DOHH2 (cell line): Measurements from ENCODE around the gene CFHR5.

Experiments
- H3F3A ChIP-seq: fragments of 200-600 bp; sonication (generic), shearing (Covaris generic); 2 replicates; pipeline ENCODE4 v1.6.0; 2016; ENCODE audit warnings: antibody characterized with exemption, mild to moderate bottlenecking; ENCODE audit not compliant: control insufficient read depth, insufficient read depth
- H3K27ac ChIP-seq: fragments of 200-600 bp; sonication (generic); 2 replicates; pipeline ENCODE4 v1.5.1; 2014; ENCODE audit warnings: low read depth, mild to moderate bottlenecking, low read length, moderate library complexity
- H3K27me3 ChIP-seq: fragments of 200-600 bp; sonication (generic); 2 replicates; pipeline ENCODE4 v1.6.1; 2014; ENCODE audit warnings: mild to moderate bottlenecking, low read length, mixed read lengths; ENCODE audit not compliant: control insufficient read depth
- H3K36me3 ChIP-seq: fragments of 200-600 bp; sonication (generic); 2 replicates; pipeline ENCODE4 v1.6.1; 2014; ENCODE audit warnings: mild to moderate bottlenecking, low read length, moderate library complexity, mixed read lengths; ENCODE audit not compliant: control insufficient read depth
- H3K4me1 ChIP-seq: fragments of 200-600 bp; sonication (generic); 2 replicates; pipeline ENCODE4 v1.6.1; 2014; ENCODE audit warnings: mild to moderate bottlenecking, low read length, mixed read lengths; ENCODE audit not compliant: control insufficient read depth
- H3K4me2 ChIP-seq: fragments of 200-600 bp; sonication (generic); 2 replicates; pipeline ENCODE4 v1.6.0; 2014; ENCODE audit warnings: mild to moderate bottlenecking, low read length, moderate library complexity
- H3K4me3 ChIP-seq: fragments of 200-600 bp; sonication (generic); 2 replicates; pipeline ENCODE4 v1.5.1; 2014; ENCODE audit warnings: mild to moderate bottlenecking, low read length, mixed read lengths
- H3K79me2 ChIP-seq: fragments of 200-600 bp; sonication (generic); 2 replicates; pipeline ENCODE4 v1.6.1; 2014; ENCODE audit warnings: mild to moderate bottlenecking, low read length, mixed read lengths; ENCODE audit not compliant: control insufficient read depth
- H3K9me2 ChIP-seq: fragments of 200-600 bp; sonication (generic); replicated peaks from 2 replicates; pipeline ENCODE4 v1.6.1; 2014; ENCODE audit warnings: mild to moderate bottlenecking, low read length, mixed read lengths; ENCODE audit not compliant: control insufficient read depth
- H3K9me3 ChIP-seq: fragments of 200-600 bp; sonication (generic); 2 replicates; pipeline ENCODE4 v1.6.1; 2014; ENCODE audit warnings: antibody characterized with exemption, low read length, mixed read lengths; ENCODE audit not compliant: control insufficient read depth, insufficient read depth
- H4K20me1 ChIP-seq: fragments of 200-600 bp; sonication (generic); 2 replicates; pipeline ENCODE4 v1.6.0; 2014; ENCODE audit warnings: low read depth, mild to moderate bottlenecking, antibody characterized with exemption, low read length, moderate library complexity; ENCODE audit not compliant: control insufficient read depth, insufficient read depth
- EZH2phosphoT487 ChIP-seq: fragments of 200-600 bp; sonication (generic); IDR thresholded peaks from 2 replicates; pipeline ENCODE4 v1.6.1; 2017; ENCODE audit warnings: borderline replicate concordance, mild to moderate bottlenecking, antibody characterized with exemption, low read length, moderate library complexity, mixed read lengths
- TF ChIP-seq, protein P1 (sequence below): fragments of 200-600 bp; sonication (generic); IDR thresholded peaks from one replicate; pipeline ENCODE4 v1.5.1; 2014; ENCODE audit warnings: antibody characterized with exemption, mild to moderate bottlenecking, low read depth, low read length; ENCODE audit not compliant: poor library complexity, severe bottlenecking

CFHR5 gene

DNA sequence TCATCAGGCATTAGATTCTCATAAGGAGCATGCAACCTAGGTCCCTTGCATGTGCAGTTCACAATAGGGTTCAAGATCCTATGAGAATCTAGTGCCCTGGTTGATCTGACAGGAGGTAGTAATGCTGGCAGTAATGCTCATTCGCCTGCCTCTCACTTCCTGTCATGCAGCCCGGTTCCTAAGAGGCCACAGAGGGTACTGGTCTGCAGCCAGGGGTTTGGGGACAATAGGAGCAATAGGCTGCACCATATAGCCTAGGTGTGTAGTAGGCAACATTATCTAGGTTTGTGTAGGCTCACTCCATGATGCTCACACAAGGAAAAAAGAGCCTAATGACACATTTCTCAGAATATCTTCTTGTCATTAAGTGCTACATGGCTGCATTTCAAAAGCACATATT, 25.8 kb downstream of the CFHR5 start:
- no peaks in the 10 kb centered on the region for H3K36me3 ChIP-seq
- H3K4me2 ChIP-seq: no peak overlapping the region
- H3K27me3 ChIP-seq: no peaks in the 10 kb centered on the region
- no peak overlapping the region for H3K4me3 ChIP-seq
- no peaks in the 10 kb centered on the region for H3K4me1 ChIP-seq
- no peak for TF ChIP-seq EZH2phosphoT487
- H3K9me2 ChIP-seq: no peaks in the 10 kb centered on the region
- no peaks in the 10 kb centered on the region for H3K9me3 ChIP-seq
- no peaks in the 10 kb centered on the region for H3K79me2 ChIP-seq
- H3K27ac ChIP-seq: no peak overlapping the region
- H3F3A ChIP-seq: no peaks in the 10 kb centered on the region
- H4K20me1 ChIP-seq: no peaks in the 10 kb centered on the region

DNA sequence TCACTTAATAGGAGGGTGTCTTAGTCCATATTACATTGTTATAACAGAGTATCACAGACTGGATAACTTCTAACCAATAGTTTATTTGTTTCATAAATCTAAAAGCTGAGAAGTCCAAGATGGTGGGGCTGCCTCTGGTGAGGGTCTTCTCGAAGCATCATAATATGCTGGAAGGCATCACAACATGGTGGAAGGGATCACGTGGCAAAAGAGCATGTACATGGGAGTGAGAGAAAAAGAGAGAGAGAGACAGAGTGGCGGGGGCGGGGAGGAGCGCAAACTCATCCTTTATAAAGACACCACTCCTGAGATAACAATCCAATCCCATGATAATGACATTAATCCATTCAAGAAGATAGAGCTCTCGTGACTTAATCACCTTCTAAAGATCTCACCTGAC, 31.5 kb downstream of the CFHR5 start:
- Histone ChIP-seq H3K4me1 (no peaks in the 10 kb centered on the region), H3K4me3 (no peak overlapping the region), H3K9me2 (no peaks in the 10 kb centered on the region), H3F3A (no peaks in the 10 kb centered on the region), H3K79me2 (no peaks in the 10 kb centered on the region), H3K36me3 (no peaks in the 10 kb centered on the region), H4K20me1 (no peaks in the 10 kb centered on the region), H3K27me3 (no peaks in the 10 kb centered on the region), H3K4me2 (no peak overlapping the region), H3K27ac (no peak overlapping the region), H3K9me3 (no peaks in the 10 kb centered on the region; the same call in 1 of the 2 replicates)
- TF ChIP-seq EZH2phosphoT487: no peak
- TF ChIP-seq, protein P1, sequence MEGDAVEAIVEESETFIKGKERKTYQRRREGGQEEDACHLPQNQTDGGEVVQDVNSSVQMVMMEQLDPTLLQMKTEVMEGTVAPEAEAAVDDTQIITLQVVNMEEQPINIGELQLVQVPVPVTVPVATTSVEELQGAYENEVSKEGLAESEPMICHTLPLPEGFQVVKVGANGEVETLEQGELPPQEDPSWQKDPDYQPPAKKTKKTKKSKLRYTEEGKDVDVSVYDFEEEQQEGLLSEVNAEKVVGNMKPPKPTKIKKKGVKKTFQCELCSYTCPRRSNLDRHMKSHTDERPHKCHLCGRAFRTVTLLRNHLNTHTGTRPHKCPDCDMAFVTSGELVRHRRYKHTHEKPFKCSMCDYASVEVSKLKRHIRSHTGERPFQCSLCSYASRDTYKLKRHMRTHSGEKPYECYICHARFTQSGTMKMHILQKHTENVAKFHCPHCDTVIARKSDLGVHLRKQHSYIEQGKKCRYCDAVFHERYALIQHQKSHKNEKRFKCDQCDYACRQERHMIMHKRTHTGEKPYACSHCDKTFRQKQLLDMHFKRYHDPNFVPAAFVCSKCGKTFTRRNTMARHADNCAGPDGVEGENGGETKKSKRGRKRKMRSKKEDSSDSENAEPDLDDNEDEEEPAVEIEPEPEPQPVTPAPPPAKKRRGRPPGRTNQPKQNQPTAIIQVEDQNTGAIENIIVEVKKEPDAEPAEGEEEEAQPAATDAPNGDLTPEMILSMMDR: no peak

DNA sequence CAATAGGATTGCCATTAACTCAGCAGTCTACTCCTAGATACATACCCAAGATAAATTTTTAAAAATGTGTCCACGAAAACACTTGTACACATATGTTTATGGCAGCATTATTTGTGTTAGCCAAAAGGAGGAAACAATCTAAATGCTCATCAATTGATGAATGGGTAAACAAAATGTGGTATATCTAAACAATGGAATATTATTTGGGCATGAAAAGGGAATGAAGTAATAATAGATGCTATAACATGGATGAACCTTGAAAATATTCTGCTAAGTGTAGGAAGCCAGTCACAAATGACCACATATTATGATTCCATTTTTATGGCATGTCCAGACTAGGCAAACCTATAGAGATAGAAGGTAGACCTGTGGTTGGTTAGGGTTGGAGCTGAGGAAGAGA, 34.3 kb downstream of the CFHR5 start:
- Histone ChIP-seq H3K9me2 (no peaks in the 10 kb centered on the region), H3F3A (no peaks in the 10 kb centered on the region), H3K4me3 (no peak overlapping the region), H3K27ac (no peak overlapping the region), H3K36me3 (no peaks in the 10 kb centered on the region), H3K9me3 (no peaks in the 10 kb centered on the region; the same call in 1 of the 2 replicates), H3K4me2 (no peak overlapping the region), H3K27me3 (no peaks in the 10 kb centered on the region), H3K79me2 (no peaks in the 10 kb centered on the region), H4K20me1 (no peaks in the 10 kb centered on the region), H3K4me1 (no peaks in the 10 kb centered on the region)
- TF ChIP-seq EZH2phosphoT487: no peak
- TF ChIP-seq, protein P1: no peak

DNA sequence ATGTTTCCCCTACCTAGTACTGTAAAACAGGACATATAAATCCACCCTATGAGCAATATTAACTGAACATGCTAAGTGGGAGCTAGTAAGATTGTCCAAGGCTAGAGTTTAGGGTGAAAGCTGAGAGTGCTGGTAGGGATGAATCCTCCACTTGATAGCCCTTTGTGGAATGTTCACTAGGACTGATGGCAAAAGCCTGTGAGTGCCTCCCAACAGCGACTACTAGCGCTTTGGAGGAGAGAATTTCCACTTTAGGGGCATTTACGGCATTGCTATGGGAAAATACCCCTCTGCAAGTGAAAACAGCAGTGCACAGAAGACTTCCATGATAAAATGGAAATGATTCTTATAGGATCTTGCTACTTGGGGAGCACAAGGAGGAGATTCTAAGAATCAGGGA, 35.9 kb downstream of the CFHR5 start:
- Histone ChIP-seq H3K9me2 (no peaks in the 10 kb centered on the region), H3K36me3 (no peaks in the 10 kb centered on the region), H3K79me2 (no peaks in the 10 kb centered on the region), H3K9me3 (no peaks in the 10 kb centered on the region; the same call in 1 of the 2 replicates), H3K27ac (no peak overlapping the region), H3K4me1 (no peaks in the 10 kb centered on the region), H4K20me1 (no peaks in the 10 kb centered on the region), H3F3A (no peaks in the 10 kb centered on the region), H3K27me3 (no peaks in the 10 kb centered on the region), H3K4me3 (no peak overlapping the region), H3K4me2 (no peak overlapping the region)
- no peak for TF ChIP-seq EZH2phosphoT487
- TF ChIP-seq, protein P1: no peak
